H9 (cell line): ENCODE measurements around the gene CEP164. TPM values are rescaled to one million over a fixed set of nuclear protein-coding genes. Genes with fewer than 3 reads are reported as not detected.
A peak's percentile ranks its signal among the peaks of the same experiment; 100 is the strongest.

ENCODE experiments used
- DNase-seq: peaks from one replicate; pipeline ENCODE4 v3.0.0-alpha.2; 2017
- H2AFZ ChIP-seq: one replicate; pipeline ENCODE4 v1.6.1; 2013; ENCODE audit warnings: mild to moderate bottlenecking, low read length, control low read depth, moderate library complexity
- H2AK5ac ChIP-seq: 2 replicates; pipeline ENCODE4 v1.6.1; 2013; ENCODE audit warnings: low read length, control low read depth, mixed read lengths; ENCODE audit not compliant: insufficient read length
- H2BK120ac ChIP-seq: one replicate; pipeline ENCODE4 v1.6.1; 2013; ENCODE audit warnings: low read depth, mild to moderate bottlenecking, low read length, control low read depth, inconsistent platforms; ENCODE audit not compliant: poor library complexity, severe bottlenecking
- H2BK12ac ChIP-seq: 2 replicates; pipeline ENCODE4 v1.6.1; 2013; ENCODE audit warnings: low read length, control low read depth, mixed read lengths, low read depth; ENCODE audit not compliant: insufficient read length
- H2BK15ac ChIP-seq: 2 replicates; pipeline ENCODE4 v1.6.1; 2013; ENCODE audit warnings: low read depth, low read length, control low read depth
- H2BK20ac ChIP-seq: one replicate; pipeline ENCODE4 v1.6.1; 2013; ENCODE audit warnings: low read depth, mild to moderate bottlenecking, low read length, control low read depth, inconsistent platforms; ENCODE audit not compliant: poor library complexity, severe bottlenecking
- H2BK5ac ChIP-seq: 2 replicates; pipeline ENCODE4 v1.6.1; 2013; ENCODE audit warnings: low read length, control low read depth, mixed read lengths; ENCODE audit not compliant: insufficient read length
- H3K14ac ChIP-seq: 2 replicates; pipeline ENCODE4 v1.6.1; 2013; ENCODE audit warnings: low read length, control low read depth; ENCODE audit not compliant: insufficient read depth
- H3K18ac ChIP-seq: 2 replicates; pipeline ENCODE4 v1.6.1; 2013; ENCODE audit warnings: low read depth, mild to moderate bottlenecking, mixed read lengths, low read length, control low read depth; ENCODE audit not compliant: insufficient read length
- H3K23ac ChIP-seq: 2 replicates; pipeline ENCODE4 v1.6.1; 2013; ENCODE audit warnings: low read length, control low read depth, mixed read lengths, low read depth; ENCODE audit not compliant: insufficient read length
- H3K23me2 ChIP-seq: 2 replicates; pipeline ENCODE4 v1.6.1; 2013; ENCODE audit warnings: low read depth, mild to moderate bottlenecking, mixed read lengths, low read length, control low read depth; ENCODE audit not compliant: insufficient read length, poor library complexity, severe bottlenecking
- H3K27ac ChIP-seq: 2 replicates; pipeline ENCODE4 v1.5.1; 2013; ENCODE audit warnings: low read length, control low read depth, mixed read lengths, low read depth; ENCODE audit not compliant: insufficient read length
- H3K27me3 ChIP-seq: 2 replicates; pipeline ENCODE4 v1.6.1; 2013; ENCODE audit warnings: low read length, control low read depth, inconsistent platforms; ENCODE audit not compliant: insufficient read depth
- H3K4ac ChIP-seq: 2 replicates; pipeline ENCODE4 v1.6.1; 2013; ENCODE audit warnings: low read depth, mild to moderate bottlenecking, control low read depth, inconsistent platforms, low read length, moderate library complexity
- H3K4me1 ChIP-seq: 2 replicates; pipeline ENCODE4 v1.6.1; 2013; ENCODE audit warnings: low read length, control low read depth, inconsistent platforms; ENCODE audit not compliant: insufficient read depth
- H3K4me2 ChIP-seq: 2 replicates; pipeline ENCODE4 v1.6.1; 2013; ENCODE audit warnings: low read length, control low read depth, mixed read lengths; ENCODE audit not compliant: insufficient read length, insufficient read depth
- H3K56ac ChIP-seq: 2 replicates; pipeline ENCODE4 v1.6.1; 2013; ENCODE audit warnings: low read depth, mild to moderate bottlenecking, mixed read lengths, low read length, control low read depth; ENCODE audit not compliant: insufficient read length
- H3K79me1 ChIP-seq: 2 replicates; pipeline ENCODE4 v1.6.1; 2013; ENCODE audit warnings: low read depth, mild to moderate bottlenecking, moderate library complexity, low read length, control low read depth, inconsistent platforms; ENCODE audit not compliant: insufficient read depth, poor library complexity, severe bottlenecking
- H3K79me2 ChIP-seq: 2 replicates; pipeline ENCODE4 v1.6.1; 2013; ENCODE audit warnings: low read length, control low read depth, inconsistent platforms; ENCODE audit not compliant: insufficient read depth
- H3K9ac ChIP-seq: 2 replicates; pipeline ENCODE4 v1.6.1; 2013; ENCODE audit warnings: low read length, control low read depth, mixed read lengths; ENCODE audit not compliant: insufficient read length; ENCODE audit errors: extremely low read depth
- H3K9me3 ChIP-seq: one replicate; pipeline ENCODE4 v1.6.1; 2013; ENCODE audit warnings: low read depth, low read length, inconsistent platforms; ENCODE audit not compliant: control insufficient read depth
- H3T11ph ChIP-seq: one replicate; pipeline ENCODE4 v1.6.1; 2013; ENCODE audit warnings: mild to moderate bottlenecking, low read length, control low read depth, inconsistent platforms
- H4K20me1 ChIP-seq: one replicate; pipeline ENCODE4 v1.6.1; 2013; ENCODE audit not compliant: control insufficient read depth, insufficient read length, insufficient read depth
- H4K5ac ChIP-seq: 2 replicates; pipeline ENCODE4 v1.6.1; 2013; ENCODE audit warnings: low read depth, mild to moderate bottlenecking, mixed read lengths, low read length, control low read depth; ENCODE audit not compliant: insufficient read length
- H4K8ac ChIP-seq: replicated peaks from 2 replicates; pipeline ENCODE4 v1.6.1; 2013; ENCODE audit warnings: low read length, control low read depth, mixed read lengths, low read depth; ENCODE audit not compliant: insufficient read length
- H4K91ac ChIP-seq: 2 replicates; pipeline ENCODE4 v1.6.1; 2013; ENCODE audit warnings: low read depth, mild to moderate bottlenecking, moderate library complexity, mixed read lengths, low read length, control low read depth; ENCODE audit not compliant: insufficient read length
- H3K27ac Mint-ChIP-seq, 3 experiments: 2 replicates in 2 of 3; 3 replicates in 1 of 3; pipeline ENCODE4 v1.8.0; 2020 to 2021; ENCODE audit warnings: mixed read lengths in 3 of 3, mild to moderate bottlenecking in 1 of 3, moderate library complexity in 1 of 3
- H3K27me3 Mint-ChIP-seq: 2 replicates; pipeline ENCODE4 v1.8.0; 2021; ENCODE audit warnings: low read depth, mild to moderate bottlenecking, moderate library complexity, mixed read lengths
- H3K36me3 Mint-ChIP-seq, 3 experiments: 2 replicates in 2 of 3; 3 replicates in 1 of 3; pipeline ENCODE4 v1.8.0; 2020 to 2021; ENCODE audit warnings: low read depth in 3 of 3, mixed read lengths in 3 of 3; ENCODE audit not compliant: insufficient read depth in 1 of 3
- H3K4me1 Mint-ChIP-seq, 2 experiments: 2 replicates each; pipeline ENCODE4 v1.8.0; 2020; ENCODE audit warnings: mixed read lengths in 2 of 2
- H3K4me3 Mint-ChIP-seq, 2 experiments: 2 replicates in 1 of 2; 3 replicates in 1 of 2; pipeline ENCODE4 v1.8.0; 2020 to 2021; ENCODE audit warnings: mild to moderate bottlenecking in 2 of 2, mixed read lengths in 2 of 2, moderate library complexity in 1 of 2
- H3K9me3 Mint-ChIP-seq, 2 experiments: 2 replicates in 1 of 2; 3 replicates in 1 of 2; pipeline ENCODE4 v1.8.0; 2020; ENCODE audit warnings: mild to moderate bottlenecking in 2 of 2, mixed read lengths in 2 of 2, moderate library complexity in 1 of 2
- CTCF ChIP-seq: fragments of 200-600 bp; sonication (generic); conservative IDR thresholded peaks from 3 replicates; pipeline ENCODE4 v1.8.0; 2021; ENCODE audit warnings: antibody characterized with exemption, mild to moderate bottlenecking
- WGBS: extraction: QIAGEN DNeasy Blood & Tissue Kit; methylation state at CpG from one replicate; pipeline ENCODE4 v1.1.7; 2013; ENCODE audit warnings: missing lambda C conversion rate, low lambda C conversion rate, mixed read lengths; ENCODE audit not compliant: insufficient read length; ENCODE audit errors: extremely low coverage; 5-methylcytosine and 5-hydroxymethylcytosine counted together
- total RNA-seq: library from RNA; stranded (reverse); gene quantifications from 2 replicates; pipeline ENCODE4 v1.2.1, GENCODE V29; 2021

CEP164 gene
- total RNA-seq, 1 experiment from 2014 or later: 24.9 TPM

- Histone ChIP-seq H3K9me3 (no peaks in the 10 kb centered on the region), H2BK15ac (no peak overlapping the region), H4K91ac (no peak overlapping the region), H4K8ac (no peak overlapping the region), H4K20me1 (peaks cover 2% of the 10 kb centered on the region), H3K23me2 (no peaks in the 10 kb centered on the region), H4K5ac (no peak overlapping the region), H3K23ac (no peak overlapping the region), H2AFZ (no peak overlapping the region), H3K4me1 (no peaks in the 10 kb centered on the region), H3K79me1 (no peaks in the 10 kb centered on the region), H2BK12ac (no peak overlapping the region), H3K14ac (no peak overlapping the region), H2BK20ac (no peak overlapping the region), H2BK120ac (no peak overlapping the region), H3K56ac (no peak overlapping the region), H3K79me2 (no peaks in the 10 kb centered on the region), H2AK5ac (no peak overlapping the region), H3K4me2 (no peak overlapping the region), H3T11ph (no peak overlapping the region), H3K27me3 (no peaks in the 10 kb centered on the region), H3K18ac (no peak overlapping the region), H3K4ac (no peak overlapping the region), H3K27ac (no peak overlapping the region), H2BK5ac (no peak overlapping the region), H3K9ac (no peak overlapping the region)
- H3K9me3 Mint-ChIP-seq: peaks cover 3% of the 10 kb centered on the region in 2 experiments; a peak in 4 of 5 replicates
- H3K4me1 Mint-ChIP-seq: peaks cover 10 to 20% of the 10 kb centered on the region in 2 experiments
- H3K27ac Mint-ChIP-seq: peak overlapping the region in 1 of 3 experiments; percentile 91; a peak in 2 of 7 replicates
- no peak for DNase-seq
- H3K4me3 Mint-ChIP-seq: no peak overlapping the region; a peak in 1 of 5 replicates
- TF ChIP-seq CTCF: no peak
- peaks cover 10% of the 10 kb centered on the region for H3K27me3 Mint-ChIP-seq
- peaks cover 0 to 3% (median 2%) of the 10 kb centered on the region in 3 experiments; a peak in 1 of 7 replicates for H3K36me3 Mint-ChIP-seq
- WGBS: no CpG with 5 or more reads among the region's 5 CpGs
Observed at GRCh38 chr11:117459979-117460300, 132.3 kb downstream of the CEP164 start.
